ENCODE data around the gene FAM163B. TPM values are rescaled to one million over a fixed set of nuclear protein-coding genes. Genes with fewer than 3 reads are reported as not detected.

Gene FAM163B
- total and polyA plus RNA-seq, 9 of the 15 experiments (the other 6 are each of a cell fraction or from before 2014, with no cell fraction given) = not detected

DNA sequence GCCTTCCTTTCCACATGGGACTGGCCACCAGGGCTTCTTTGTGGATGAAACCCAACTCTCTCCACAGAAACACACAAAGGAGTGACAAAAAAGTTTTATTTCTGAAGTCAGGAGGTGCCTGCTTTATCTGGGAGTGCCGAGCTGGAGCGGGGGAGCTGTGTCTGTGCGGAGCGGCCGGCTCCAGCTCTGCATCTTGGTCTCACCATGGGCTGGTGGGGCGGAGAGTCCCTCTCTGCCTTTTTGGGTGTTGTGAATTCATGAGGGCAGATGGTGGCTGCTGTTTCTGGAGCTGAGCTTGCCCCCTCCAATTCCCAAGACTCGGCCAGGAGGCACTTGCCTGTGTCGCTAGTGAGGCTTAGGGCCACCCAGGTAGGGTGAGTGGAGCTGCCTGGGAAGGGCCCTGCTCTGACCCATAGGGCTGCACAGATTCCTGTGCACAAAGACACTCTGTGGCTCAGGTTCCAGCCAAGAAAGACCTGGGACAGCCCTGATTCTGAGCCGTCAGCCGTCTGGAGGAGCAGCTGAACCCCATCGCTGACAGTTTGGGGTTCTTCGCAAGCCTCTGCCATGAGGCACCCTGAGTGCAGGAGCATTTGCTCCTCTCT is 28.4 kb upstream of the FAM163B start:
- no peak overlapping the region for H3K4me3 ChIP-seq
- no TSS peak for BruUV-seq (replicated peaks)

More for the DNA sequence above, 28.4 kb upstream of the FAM163B start:
- H3K9me1 ChIP-seq (ENCODE audit: control insufficient read depth, insufficient read depth, low read length) = peaks cover 3% of the 10 kb centered on the region
- FAIRE-seq (no peak), ATAC-seq (no peak; the same call in 2 of the 3 replicates), DNase-seq (ENCODE audit: extremely low read depth in 1 of 4, low spot score in 3 of 4) (no peak)
- peaks cover 0 to 8% of the 10 kb centered on the region in 2 experiments; a peak in 3 of 5 replicates for H3K4me1 ChIP-seq (replicated peaks in 1 of 2; ENCODE audit: control insufficient read depth in 2 of 2, insufficient read depth in 2 of 2, low read length in 2 of 2)
- WGBS (ENCODE audit: insufficient coverage, low coverage, missing lambda C conversion rate) = 0% methylated on average over 8 of the region's 12 CpGs
- H3K9me3 ChIP-seq (replicated peaks; ENCODE audit: control insufficient read depth, insufficient read depth, low read depth, low read length) = no peaks in the 10 kb centered on the region
- in situ Hi-C loops (cut with MboI) = no loop called here
- no peak overlapping the region for H3K27ac ChIP-seq (ENCODE audit: extremely low read depth, low read depth, low read length)
- ChIA-PET CTCF (ENCODE audit: low intra/inter-chr PET ratio) (no interaction called here), POLR2A (interaction anchor here (0.5 kb wide), 1 partner anchor 56 kb away, joined by 3 read pairs; no protein-coding TSS in a partner anchor)
- no peaks in the 10 kb centered on the region for H3K79me2 ChIP-seq (ENCODE audit: control insufficient read depth, insufficient read depth, low read length)
- H3K36me3 ChIP-seq (ENCODE audit: control insufficient read depth, insufficient read depth, low read length) = no peaks in the 10 kb centered on the region
- H3K9ac ChIP-seq (ENCODE audit: insufficient read depth in 1 of 2, low read depth in 2 of 2, low read length in 2 of 2) = no peak overlapping the region
- H3K27me3 ChIP-seq (ENCODE audit: control insufficient read depth in 2 of 2, insufficient read depth in 2 of 2, low read length in 2 of 2) = peaks cover 3 to 81% of the 10 kb centered on the region in 2 experiments; a peak in 4 of 5 replicates
- H3K4me2 ChIP-seq (ENCODE audit: insufficient read depth, low read length) = no peak overlapping the region
- TF ChIP-seq MTA3 (IDR thresholded peaks at IDR 0.05; ENCODE audit: borderline replicate concordance) (no peak), GTF2B (IDR thresholded peaks at IDR 0.05; ENCODE audit: extremely low read depth, insufficient read length) (no peak), SRSF1 (IDR thresholded peaks at IDR 0.05; ENCODE audit: low read depth, low read length) (no peak), NCOR1 (IDR thresholded peaks at IDR 0.05) (no peak), ZNF561 (CRISPR knock-in tag; conservative IDR thresholded peaks at IDR 0.05) (no peak), ZNF239 (CRISPR knock-in tag; IDR thresholded peaks at IDR 0.05) (no peak), TEAD2 (tag; IDR thresholded peaks at IDR 0.05) (no peak), NR2C2 (CRISPR knock-in tag; IDR thresholded peaks at IDR 0.05) (no peak), NR2C2 (tag; IDR thresholded peaks at IDR 0.05) (no peak), MEIS2 (IDR thresholded peaks at IDR 0.05; ENCODE audit: partially characterized antibody) (no peak), POLR2AphosphoS5 (IDR thresholded peaks at IDR 0.05; ENCODE audit: control insufficient read depth, insufficient read depth, low read depth, low read length) (no peak), NCOA1 (IDR thresholded peaks at IDR 0.05; ENCODE audit: low read depth) (no peak)
- TF ChIP-seq, protein P1, sequence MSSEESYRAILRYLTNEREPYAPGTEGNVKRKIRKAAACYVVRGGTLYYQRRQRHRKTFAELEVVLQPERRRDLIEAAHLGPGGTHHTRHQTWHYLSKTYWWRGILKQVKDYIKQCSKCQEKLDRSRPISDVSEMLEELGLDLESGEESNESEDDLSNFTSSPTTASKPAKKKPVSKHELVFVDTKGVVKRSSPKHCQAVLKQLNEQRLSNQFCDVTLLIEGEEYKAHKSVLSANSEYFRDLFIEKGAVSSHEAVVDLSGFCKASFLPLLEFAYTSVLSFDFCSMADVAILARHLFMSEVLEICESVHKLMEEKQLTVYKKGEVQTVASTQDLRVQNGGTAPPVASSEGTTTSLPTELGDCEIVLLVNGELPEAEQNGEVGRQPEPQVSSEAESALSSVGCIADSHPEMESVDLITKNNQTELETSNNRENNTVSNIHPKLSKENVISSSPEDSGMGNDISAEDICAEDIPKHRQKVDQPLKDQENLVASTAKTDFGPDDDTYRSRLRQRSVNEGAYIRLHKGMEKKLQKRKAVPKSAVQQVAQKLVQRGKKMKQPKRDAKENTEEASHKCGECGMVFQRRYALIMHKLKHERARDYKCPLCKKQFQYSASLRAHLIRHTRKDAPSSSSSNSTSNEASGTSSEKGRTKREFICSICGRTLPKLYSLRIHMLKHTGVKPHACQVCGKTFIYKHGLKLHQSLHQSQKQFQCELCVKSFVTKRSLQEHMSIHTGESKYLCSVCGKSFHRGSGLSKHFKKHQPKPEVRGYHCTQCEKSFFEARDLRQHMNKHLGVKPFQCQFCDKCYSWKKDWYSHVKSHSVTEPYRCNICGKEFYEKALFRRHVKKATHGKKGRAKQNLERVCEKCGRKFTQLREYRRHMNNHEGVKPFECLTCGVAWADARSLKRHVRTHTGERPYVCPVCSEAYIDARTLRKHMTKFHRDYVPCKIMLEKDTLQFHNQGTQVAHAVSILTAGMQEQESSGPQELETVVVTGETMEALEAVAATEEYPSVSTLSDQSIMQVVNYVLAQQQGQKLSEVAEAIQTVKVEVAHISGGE (CRISPR knock-in tag; IDR thresholded peaks at IDR 0.05) = no peak
- intact Hi-C loops (cut with micrococcal nuclease) = no loop called here
- H2AFZ ChIP-seq (ENCODE audit: low read depth, low read length) = no peak overlapping the region
- peaks cover 16% of the 10 kb centered on the region for H4K20me1 ChIP-seq (replicated peaks; ENCODE audit: control insufficient read depth, insufficient read depth, low read length)

All from K562 (cell line).